ENCODE results near the gene SETX. TPM values are rescaled to one million over a fixed set of nuclear protein-coding genes. Genes with fewer than 3 reads are reported as not detected.

Gene SETX
- total RNA-seq, 1 donor from 2014 or later = 49.7 TPM

GRCh38 chr9:132334364-132334763 lies 20.4 kb downstream of the SETX start:
- no peak for DNase-seq (ENCODE audit: low spot score)
- no peak overlapping the region for H3K4me2 ChIP-seq
- no peaks in the 10 kb centered on the region for H3F3A ChIP-seq (ENCODE audit: low read depth)
- Mint-ChIP-seq H3K36me3 (peaks cover 45% of the 10 kb centered on the region), H3K4me3 (no peak overlapping the region), H3K4me1 (no peaks in the 10 kb centered on the region), H3K9me3 (no peaks in the 10 kb centered on the region), H3K27ac (no peak overlapping the region), H3K27me3 (ENCODE audit: insufficient read depth, low read depth) (no peaks in the 10 kb centered on the region)
- no peaks in the 10 kb centered on the region for H3K4me1 ChIP-seq
- H2AFZ ChIP-seq (replicated peaks) = no peak overlapping the region
- no peak overlapping the region for H3K9ac ChIP-seq
- H3K79me2 ChIP-seq (ENCODE audit: low read depth) = no peaks in the 10 kb centered on the region
- TF ChIP-seq, protein P1, sequence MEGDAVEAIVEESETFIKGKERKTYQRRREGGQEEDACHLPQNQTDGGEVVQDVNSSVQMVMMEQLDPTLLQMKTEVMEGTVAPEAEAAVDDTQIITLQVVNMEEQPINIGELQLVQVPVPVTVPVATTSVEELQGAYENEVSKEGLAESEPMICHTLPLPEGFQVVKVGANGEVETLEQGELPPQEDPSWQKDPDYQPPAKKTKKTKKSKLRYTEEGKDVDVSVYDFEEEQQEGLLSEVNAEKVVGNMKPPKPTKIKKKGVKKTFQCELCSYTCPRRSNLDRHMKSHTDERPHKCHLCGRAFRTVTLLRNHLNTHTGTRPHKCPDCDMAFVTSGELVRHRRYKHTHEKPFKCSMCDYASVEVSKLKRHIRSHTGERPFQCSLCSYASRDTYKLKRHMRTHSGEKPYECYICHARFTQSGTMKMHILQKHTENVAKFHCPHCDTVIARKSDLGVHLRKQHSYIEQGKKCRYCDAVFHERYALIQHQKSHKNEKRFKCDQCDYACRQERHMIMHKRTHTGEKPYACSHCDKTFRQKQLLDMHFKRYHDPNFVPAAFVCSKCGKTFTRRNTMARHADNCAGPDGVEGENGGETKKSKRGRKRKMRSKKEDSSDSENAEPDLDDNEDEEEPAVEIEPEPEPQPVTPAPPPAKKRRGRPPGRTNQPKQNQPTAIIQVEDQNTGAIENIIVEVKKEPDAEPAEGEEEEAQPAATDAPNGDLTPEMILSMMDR (IDR thresholded peaks at IDR 0.05) = no peak
- no peak for TF ChIP-seq EZH2phosphoT487 (IDR thresholded peaks at IDR 0.05)
- no peak for TF ChIP-seq EZH2 (IDR thresholded peaks at IDR 0.05)
- H3K36me3 ChIP-seq = peaks cover 24% of the 10 kb centered on the region
- no peaks in the 10 kb centered on the region for H3K9me3 ChIP-seq (ENCODE audit: low read depth)
- no peak overlapping the region for H3K4me3 ChIP-seq
- no peak overlapping the region for H3K27ac ChIP-seq
- no peaks in the 10 kb centered on the region for H4K20me1 ChIP-seq (ENCODE audit: low read depth)
- no peaks in the 10 kb centered on the region for H3K27me3 ChIP-seq

DNA sequence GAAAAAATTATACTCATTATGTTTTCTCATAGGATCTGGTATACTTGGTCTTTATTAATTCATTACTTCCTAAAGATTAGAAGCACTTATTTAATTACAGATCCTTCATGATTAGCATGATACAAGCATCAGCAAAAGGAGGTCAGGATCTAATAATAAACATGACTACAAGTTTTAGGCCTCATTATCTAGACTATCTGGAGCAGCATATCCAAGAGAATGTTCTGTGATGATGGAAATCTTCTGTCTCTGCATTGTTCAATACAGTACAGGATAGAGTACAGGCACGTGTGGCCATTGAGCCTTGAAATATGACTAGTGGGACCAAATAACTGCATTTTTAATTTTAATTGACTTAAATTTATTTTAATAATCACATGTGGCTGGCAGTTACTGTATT lies 21.2 kb downstream of the SETX start:
- H4K20me1 ChIP-seq (ENCODE audit: low read depth) = no peaks in the 10 kb centered on the region
- no peak overlapping the region for H3K27ac ChIP-seq
- peaks cover 32% of the 10 kb centered on the region for H3K36me3 ChIP-seq
- H3K79me2 ChIP-seq (ENCODE audit: low read depth) = no peaks in the 10 kb centered on the region
- no peaks in the 10 kb centered on the region for H3K4me1 Mint-ChIP-seq
- H3K4me3 Mint-ChIP-seq = no peak overlapping the region
- H2AFZ ChIP-seq (replicated peaks) = no peak overlapping the region
- peaks cover 52% of the 10 kb centered on the region for H3K36me3 Mint-ChIP-seq
- DNase-seq (ENCODE audit: low spot score) = no peak
- no peak overlapping the region for H3K4me3 ChIP-seq
- H3K9me3 Mint-ChIP-seq = no peaks in the 10 kb centered on the region
- no peaks in the 10 kb centered on the region for H3F3A ChIP-seq (ENCODE audit: low read depth)
- TF ChIP-seq EZH2 (IDR thresholded peaks at IDR 0.05) = no peak
- TF ChIP-seq, protein P1 (IDR thresholded peaks at IDR 0.05) = no peak
- TF ChIP-seq EZH2phosphoT487 (IDR thresholded peaks at IDR 0.05) = no peak
- H3K9me3 ChIP-seq (ENCODE audit: low read depth) = no peaks in the 10 kb centered on the region
- H3K27ac Mint-ChIP-seq = no peak overlapping the region
- no peak overlapping the region for H3K4me2 ChIP-seq
- no peaks in the 10 kb centered on the region for H3K4me1 ChIP-seq
- H3K27me3 ChIP-seq = no peaks in the 10 kb centered on the region
- no peak overlapping the region for H3K9ac ChIP-seq
- H3K27me3 Mint-ChIP-seq (ENCODE audit: insufficient read depth, low read depth) = no peaks in the 10 kb centered on the region

- Mint-ChIP-seq H3K4me3 (no peak overlapping the region), H3K27ac (no peak overlapping the region), H3K9me3 (no peaks in the 10 kb centered on the region), H3K27me3 (ENCODE audit: insufficient read depth, low read depth) (no peaks in the 10 kb centered on the region), H3K36me3 (peaks cover 56% of the 10 kb centered on the region), H3K4me1 (no peaks in the 10 kb centered on the region)
- no peaks in the 10 kb centered on the region for H4K20me1 ChIP-seq (ENCODE audit: low read depth)
- H3K36me3 ChIP-seq = peaks cover 41% of the 10 kb centered on the region
- no peaks in the 10 kb centered on the region for H3K27me3 ChIP-seq
- peaks cover 9% of the 10 kb centered on the region for H3K79me2 ChIP-seq (ENCODE audit: low read depth)
- H3F3A ChIP-seq (ENCODE audit: low read depth) = no peaks in the 10 kb centered on the region
- TF ChIP-seq, protein P1 (IDR thresholded peaks at IDR 0.05) = no peak
- H3K4me3 ChIP-seq = no peak overlapping the region
- H3K4me2 ChIP-seq = no peak overlapping the region
- H2AFZ ChIP-seq (replicated peaks) = no peak overlapping the region
- H3K4me1 ChIP-seq = no peaks in the 10 kb centered on the region
- no peaks in the 10 kb centered on the region for H3K9me3 ChIP-seq (ENCODE audit: low read depth)
- H3K27ac ChIP-seq = no peak overlapping the region
- H3K9ac ChIP-seq = no peak overlapping the region
- DNase-seq (ENCODE audit: low spot score) = no peak
These were observed 26.2 kb downstream of the SETX start for GRCh38 chr9:132328580-132328979.

- Histone ChIP-seq H3K79me2 (ENCODE audit: low read depth) (peaks cover 19% of the 10 kb centered on the region), H3K27ac (no peak overlapping the region), H3K4me3 (no peak overlapping the region), H3K4me1 (no peaks in the 10 kb centered on the region), H3F3A (ENCODE audit: low read depth) (no peaks in the 10 kb centered on the region), H3K9ac (no peak overlapping the region), H3K9me3 (ENCODE audit: low read depth) (no peaks in the 10 kb centered on the region), H3K4me2 (no peak overlapping the region), H2AFZ (replicated peaks) (no peak overlapping the region), H4K20me1 (ENCODE audit: low read depth) (no peaks in the 10 kb centered on the region), H3K27me3 (no peaks in the 10 kb centered on the region), H3K36me3 (peaks cover 41% of the 10 kb centered on the region)
- TF ChIP-seq EZH2 (IDR thresholded peaks at IDR 0.05) (no peak), EZH2phosphoT487 (IDR thresholded peaks at IDR 0.05) (no peak)
- TF ChIP-seq, protein P1 (IDR thresholded peaks at IDR 0.05) = no peak
- peaks cover 56% of the 10 kb centered on the region for H3K36me3 Mint-ChIP-seq
- no peaks in the 10 kb centered on the region for H3K9me3 Mint-ChIP-seq
- no peak for DNase-seq (ENCODE audit: low spot score)
- no peaks in the 10 kb centered on the region for H3K27me3 Mint-ChIP-seq (ENCODE audit: insufficient read depth, low read depth)
- H3K4me1 Mint-ChIP-seq = no peaks in the 10 kb centered on the region
- no peak overlapping the region for H3K27ac Mint-ChIP-seq
- no peak overlapping the region for H3K4me3 Mint-ChIP-seq
These were observed 27.2 kb downstream of the SETX start for GRCh38 chr9:132327537-132327936.
